ENCODE data around the gene PNPLA3.

DNA sequence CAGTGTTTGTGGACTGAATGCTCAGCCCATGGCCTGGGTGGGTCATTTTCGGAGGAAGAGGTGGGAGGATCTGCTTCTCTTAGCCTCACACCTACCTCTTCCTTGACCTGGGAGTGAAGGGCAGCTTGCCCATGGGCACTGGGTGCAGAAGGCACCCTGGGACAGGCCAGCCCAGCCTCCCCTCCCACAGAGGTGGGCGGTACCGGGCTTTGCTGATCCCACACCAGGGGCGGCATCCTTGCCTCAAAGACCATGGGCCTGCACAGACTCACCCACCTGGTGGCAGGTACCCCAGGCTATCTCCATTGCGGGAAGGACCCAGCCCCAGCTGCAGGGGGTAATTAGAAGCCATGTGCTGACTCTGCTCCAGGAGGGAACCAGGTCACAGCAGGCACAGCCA, 30.3 kb upstream of the PNPLA3 start:
- TF ChIP-seq, protein P1, sequence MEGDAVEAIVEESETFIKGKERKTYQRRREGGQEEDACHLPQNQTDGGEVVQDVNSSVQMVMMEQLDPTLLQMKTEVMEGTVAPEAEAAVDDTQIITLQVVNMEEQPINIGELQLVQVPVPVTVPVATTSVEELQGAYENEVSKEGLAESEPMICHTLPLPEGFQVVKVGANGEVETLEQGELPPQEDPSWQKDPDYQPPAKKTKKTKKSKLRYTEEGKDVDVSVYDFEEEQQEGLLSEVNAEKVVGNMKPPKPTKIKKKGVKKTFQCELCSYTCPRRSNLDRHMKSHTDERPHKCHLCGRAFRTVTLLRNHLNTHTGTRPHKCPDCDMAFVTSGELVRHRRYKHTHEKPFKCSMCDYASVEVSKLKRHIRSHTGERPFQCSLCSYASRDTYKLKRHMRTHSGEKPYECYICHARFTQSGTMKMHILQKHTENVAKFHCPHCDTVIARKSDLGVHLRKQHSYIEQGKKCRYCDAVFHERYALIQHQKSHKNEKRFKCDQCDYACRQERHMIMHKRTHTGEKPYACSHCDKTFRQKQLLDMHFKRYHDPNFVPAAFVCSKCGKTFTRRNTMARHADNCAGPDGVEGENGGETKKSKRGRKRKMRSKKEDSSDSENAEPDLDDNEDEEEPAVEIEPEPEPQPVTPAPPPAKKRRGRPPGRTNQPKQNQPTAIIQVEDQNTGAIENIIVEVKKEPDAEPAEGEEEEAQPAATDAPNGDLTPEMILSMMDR (IDR thresholded peaks at IDR 0.05; ENCODE audit: borderline replicate concordance, extremely low read depth, low read length, poor library complexity, severe bottlenecking), result no peak
- TF ChIP-seq EZH2 (IDR thresholded peaks at IDR 0.05; ENCODE audit: borderline replicate concordance, low read depth, low read length, severe bottlenecking), result no peak

All from DND-41 (cell line).